GM19395 (cell line): ENCODE measurements around the gene ANXA3.

Experiments used
- ATAC-seq: cut with Tn5 transposase; IDR thresholded peaks from one replicate; pipeline ENCODE4 v1.9.1; 2021; ENCODE audit warnings: mild to moderate bottlenecking, moderate library complexity; ENCODE audit not compliant: unreplicated experiment

ANXA3 gene

GRCh38 chr4:78609580-78609979 lies 58.0 kb downstream of the ANXA3 start:
- ATAC-seq, result no peak

GRCh38 chr4:78610546-78611214 lies 59.1 kb downstream of the ANXA3 start:
- ATAC-seq, result peak; percentile 40

- no peak for ATAC-seq
Measured at GRCh38 chr4:78611215-78611558, 59.6 kb downstream of the ANXA3 start.

GRCh38 chr4:78612398-78613178 lies 61.0 kb downstream of the ANXA3 start:
- ATAC-seq, result peak; percentile 53

GRCh38 chr4:78613522-78614321 lies 62.2 kb downstream of the ANXA3 start:
- peak; percentile 74 for ATAC-seq

- no peak for ATAC-seq
Measured at GRCh38 chr4:78616046-78616498, 64.5 kb downstream of the ANXA3 start.

GRCh38 chr4:78618436-78618835 lies 66.9 kb downstream of the ANXA3 start:
- ATAC-seq, result no peak

- no peak for ATAC-seq
Measured at GRCh38 chr4:78621395-78621794, 69.8 kb downstream of the ANXA3 start.

GRCh38 chr4:78622253-78622979 lies 70.8 kb downstream of the ANXA3 start:
- no peak for ATAC-seq

GRCh38 chr4:78624048-78624447 lies 72.5 kb downstream of the ANXA3 start:
- ATAC-seq, result no peak

- ATAC-seq, result peak; percentile 55
Measured at GRCh38 chr4:78625073-78625472, 73.5 kb downstream of the ANXA3 start.

GRCh38 chr4:78627046-78627965 lies 75.7 kb downstream of the ANXA3 start:
- no peak for ATAC-seq

- no peak for ATAC-seq
Measured at GRCh38 chr4:78627966-78628678, 76.6 kb downstream of the ANXA3 start.

GRCh38 chr4:78629991-78630541 lies 78.5 kb downstream of the ANXA3 start:
- no peak for ATAC-seq

- no peak for ATAC-seq
Measured at GRCh38 chr4:78630615-78631014, 79.0 kb downstream of the ANXA3 start.

- no peak for ATAC-seq
Measured at GRCh38 chr4:78634011-78634664, 82.6 kb downstream of the ANXA3 start.

GRCh38 chr4:78638337-78639172 lies 87.0 kb downstream of the ANXA3 start:
- ATAC-seq, result peak; percentile 82

GRCh38 chr4:78640714-78641113 lies 89.1 kb downstream of the ANXA3 start:
- no peak for ATAC-seq
